Renal cortex interstitium (tissue), 15 donors: ENCODE results near the gene PTPRQ. TPM values are rescaled to one million over a fixed set of nuclear protein-coding genes. Genes with fewer than 3 reads are reported as not detected.

Experiments used
- DNase-seq, 11 donors: peaks; one replicate each; pipeline ENCODE4 v3.0.0-alpha.2; 2013; ENCODE audit warnings: low read depth in 9 of 11, low spot score in 4 of 11; ENCODE audit errors: extremely low read depth in 1 of 11
- long read RNA-seq, 16 experiments: transcript quantifications; one replicate each; lab custom pipeline, GENCODE V29; 2026
- polyA plus RNA-seq, 3 donors: library from polyadenylated mRNA; unstranded; fragments of 120-200 nt; gene quantifications; one replicate each; pipeline ENCODE4 v1.2.1, GENCODE V29; 2013; ENCODE audit not compliant: insufficient read length in 3 of 3

PTPRQ gene, protein sequence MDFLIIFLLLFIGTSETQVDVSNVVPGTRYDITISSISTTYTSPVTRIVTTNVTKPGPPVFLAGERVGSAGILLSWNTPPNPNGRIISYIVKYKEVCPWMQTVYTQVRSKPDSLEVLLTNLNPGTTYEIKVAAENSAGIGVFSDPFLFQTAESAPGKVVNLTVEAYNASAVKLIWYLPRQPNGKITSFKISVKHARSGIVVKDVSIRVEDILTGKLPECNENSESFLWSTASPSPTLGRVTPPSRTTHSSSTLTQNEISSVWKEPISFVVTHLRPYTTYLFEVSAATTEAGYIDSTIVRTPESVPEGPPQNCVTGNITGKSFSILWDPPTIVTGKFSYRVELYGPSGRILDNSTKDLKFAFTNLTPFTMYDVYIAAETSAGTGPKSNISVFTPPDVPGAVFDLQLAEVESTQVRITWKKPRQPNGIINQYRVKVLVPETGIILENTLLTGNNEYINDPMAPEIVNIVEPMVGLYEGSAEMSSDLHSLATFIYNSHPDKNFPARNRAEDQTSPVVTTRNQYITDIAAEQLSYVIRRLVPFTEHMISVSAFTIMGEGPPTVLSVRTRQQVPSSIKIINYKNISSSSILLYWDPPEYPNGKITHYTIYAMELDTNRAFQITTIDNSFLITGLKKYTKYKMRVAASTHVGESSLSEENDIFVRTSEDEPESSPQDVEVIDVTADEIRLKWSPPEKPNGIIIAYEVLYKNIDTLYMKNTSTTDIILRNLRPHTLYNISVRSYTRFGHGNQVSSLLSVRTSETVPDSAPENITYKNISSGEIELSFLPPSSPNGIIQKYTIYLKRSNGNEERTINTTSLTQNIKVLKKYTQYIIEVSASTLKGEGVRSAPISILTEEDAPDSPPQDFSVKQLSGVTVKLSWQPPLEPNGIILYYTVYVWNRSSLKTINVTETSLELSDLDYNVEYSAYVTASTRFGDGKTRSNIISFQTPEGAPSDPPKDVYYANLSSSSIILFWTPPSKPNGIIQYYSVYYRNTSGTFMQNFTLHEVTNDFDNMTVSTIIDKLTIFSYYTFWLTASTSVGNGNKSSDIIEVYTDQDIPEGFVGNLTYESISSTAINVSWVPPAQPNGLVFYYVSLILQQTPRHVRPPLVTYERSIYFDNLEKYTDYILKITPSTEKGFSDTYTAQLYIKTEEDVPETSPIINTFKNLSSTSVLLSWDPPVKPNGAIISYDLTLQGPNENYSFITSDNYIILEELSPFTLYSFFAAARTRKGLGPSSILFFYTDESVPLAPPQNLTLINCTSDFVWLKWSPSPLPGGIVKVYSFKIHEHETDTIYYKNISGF (N-terminal part only)
- 10 to 100 TPM; 18.8 to 28.0 (median 21.3) TPM for polyA plus RNA-seq
- long read RNA-seq, donor 1, result 0 reads
- long read RNA-seq, donor 2, result 0 reads
- long read RNA-seq, donor 3, result 0 reads
- long read RNA-seq, donor 4, partial matches to known transcripts, result 0 of 1 reads
- long read RNA-seq, donor 4, other reads (novel, unspliced or antisense), result 0 of 1 reads
- long read RNA-seq, donor 5, result 0 reads
- long read RNA-seq, donor 6, result 0 reads
- long read RNA-seq, donor 7, result 0 reads
- long read RNA-seq, donor 8, result 0 reads
- long read RNA-seq, donor 9, result 0 reads
- long read RNA-seq, donor 10, result 0 reads
- long read RNA-seq, donor 11, result 0 reads
- long read RNA-seq, donor 12, result 0 reads
- long read RNA-seq, donor 13, result 0 reads
- long read RNA-seq, donor 14, result 0 reads
- long read RNA-seq, donor 15, result 0 reads
- long read RNA-seq, donor 16, partial matches to known transcripts, result 5 of 12 reads
- long read RNA-seq, donor 16, other reads (novel, unspliced or antisense), result 7 of 12 reads

DNA sequence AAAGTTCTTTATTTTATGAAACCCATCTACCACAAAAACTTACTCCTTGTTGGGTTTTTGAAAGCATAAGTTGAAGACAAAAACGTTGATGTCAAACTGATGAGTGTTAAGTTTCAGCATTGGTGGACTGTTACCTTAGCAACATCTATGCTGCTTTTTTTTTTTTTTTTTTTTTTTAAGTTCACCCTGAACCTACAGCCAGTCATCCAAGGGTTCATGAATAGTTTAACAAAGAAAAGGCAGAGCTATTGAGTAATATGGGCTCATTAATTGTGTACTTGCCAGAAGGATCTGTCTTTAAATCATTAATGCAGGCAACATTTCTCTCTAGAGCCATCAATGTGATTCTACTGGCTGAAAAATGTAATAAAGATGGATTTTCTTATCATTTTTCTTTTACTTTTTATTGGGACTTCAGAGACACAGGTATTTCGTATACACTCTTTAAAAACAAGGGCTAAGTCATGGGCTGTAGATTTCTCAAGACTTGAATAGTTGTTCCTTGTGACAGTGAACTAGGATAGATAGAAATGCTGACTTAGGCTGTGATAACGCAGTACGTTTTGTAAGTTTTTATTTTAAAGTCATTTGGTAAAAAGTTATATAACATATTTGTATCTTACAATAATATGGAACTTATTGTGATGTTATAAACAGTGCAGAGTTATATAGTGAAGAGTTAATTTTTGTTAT, at the start of gene PTPRQ:
PTPRQ (plus strand) TSS at position 262 of the 693 bp plus-strand sequence; CDS start at position 373, 111 bp downstream.
- DNase-seq, result no peak

DNA sequence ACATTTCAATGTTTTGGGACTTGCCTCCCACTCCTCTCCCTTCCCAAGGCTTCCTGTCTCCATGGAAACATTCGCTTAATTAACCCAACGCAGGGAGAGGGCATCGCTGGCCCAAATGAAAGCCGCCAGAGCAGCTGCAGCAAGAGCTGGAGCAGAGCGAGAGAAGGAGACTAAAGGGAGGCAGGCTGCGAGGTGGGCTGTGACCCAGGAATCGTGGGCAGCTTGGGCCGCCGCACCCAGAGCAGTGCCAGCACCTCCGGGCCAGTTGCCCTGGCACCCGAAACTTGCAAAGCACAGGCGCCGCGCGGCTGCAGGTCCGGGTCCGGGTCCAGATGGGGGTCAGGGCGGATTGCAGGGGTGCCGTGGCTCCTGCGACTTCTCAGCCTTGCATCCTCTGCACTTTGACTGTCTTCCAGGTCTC, 43.5 kb upstream of the PTPRQ start:
- peak in 9 of 11 donors; percentile 11 to 63 (median 15) for DNase-seq

DNA sequence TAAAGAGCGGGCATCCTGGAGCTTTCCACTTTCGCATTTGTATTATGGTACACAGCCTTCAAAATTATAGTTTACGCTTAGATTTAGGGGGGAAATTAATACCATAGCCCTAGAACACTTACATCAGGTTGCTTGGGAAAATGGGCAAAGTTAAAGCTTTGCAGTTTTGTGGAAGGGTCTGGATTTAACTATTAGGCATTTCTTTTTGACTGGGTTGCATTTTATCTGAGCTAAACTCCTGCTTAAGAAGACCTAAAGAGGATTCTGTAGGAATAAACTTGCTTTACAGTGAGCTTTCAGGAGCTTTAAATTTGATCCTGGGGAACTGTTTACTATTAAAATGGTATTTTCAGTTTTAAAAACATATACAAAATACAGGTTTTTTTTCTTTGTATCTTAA, 42.8 kb upstream of the PTPRQ start:
- no peak for DNase-seq

DNA sequence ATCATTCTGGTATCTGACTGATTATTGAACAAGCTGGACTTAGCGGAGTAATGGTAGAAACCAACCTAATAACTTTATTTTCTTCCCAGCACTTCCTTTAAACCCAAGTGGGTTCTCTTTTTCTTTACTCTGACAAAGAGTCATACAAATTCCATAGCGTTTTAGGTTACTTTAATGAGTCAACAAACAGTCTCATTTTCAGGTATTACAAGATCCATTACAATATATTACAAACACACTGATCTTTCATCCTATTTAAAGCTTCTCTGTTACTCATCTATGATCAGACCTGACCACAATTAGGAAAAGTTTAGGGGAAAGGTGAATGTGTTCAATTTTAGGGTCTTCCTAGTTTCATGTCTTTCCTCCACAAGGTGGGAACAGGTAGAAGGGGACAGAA, 39.4 kb upstream of the PTPRQ start:
- no peak for DNase-seq

DNA sequence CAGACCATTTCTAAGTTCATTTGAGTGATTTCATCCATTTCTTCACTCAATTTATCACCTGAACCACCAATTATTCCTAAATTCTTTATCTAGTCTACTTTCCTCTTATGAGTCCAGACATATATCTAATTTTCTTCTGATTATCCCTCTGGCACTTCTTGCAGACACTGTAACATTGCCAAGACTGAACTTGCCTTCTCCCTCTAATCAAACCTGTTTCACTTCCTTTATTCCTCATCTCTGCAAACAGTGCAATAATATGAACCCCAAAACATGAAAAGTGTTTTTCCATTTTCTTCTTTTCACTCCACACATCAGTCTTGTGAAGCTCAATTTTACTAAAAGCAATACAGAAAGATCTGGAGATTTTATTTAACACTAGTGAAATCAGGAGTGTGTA, 37.8 kb upstream of the PTPRQ start:
- DNase-seq, result no peak

DNA sequence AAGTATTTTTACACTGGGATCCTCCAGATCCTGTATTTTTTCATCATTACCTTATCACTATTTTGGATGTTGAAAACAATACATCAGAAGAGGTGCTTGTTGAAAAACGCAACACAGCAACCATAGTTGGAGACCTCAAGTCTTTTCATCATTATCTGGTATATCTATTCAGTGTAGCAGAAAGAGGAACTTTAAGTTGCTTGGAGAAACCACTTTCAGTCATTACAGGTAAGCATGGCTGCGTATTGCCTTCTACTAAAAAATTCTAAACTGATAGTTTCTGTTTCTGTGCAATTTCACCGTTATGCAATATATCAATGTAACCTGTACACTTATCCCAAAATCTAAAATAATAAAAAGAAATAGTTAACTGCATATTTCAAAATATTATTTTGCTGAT, 32.2 kb upstream of the PTPRQ start:
- DNase-seq, result no peak

DNA sequence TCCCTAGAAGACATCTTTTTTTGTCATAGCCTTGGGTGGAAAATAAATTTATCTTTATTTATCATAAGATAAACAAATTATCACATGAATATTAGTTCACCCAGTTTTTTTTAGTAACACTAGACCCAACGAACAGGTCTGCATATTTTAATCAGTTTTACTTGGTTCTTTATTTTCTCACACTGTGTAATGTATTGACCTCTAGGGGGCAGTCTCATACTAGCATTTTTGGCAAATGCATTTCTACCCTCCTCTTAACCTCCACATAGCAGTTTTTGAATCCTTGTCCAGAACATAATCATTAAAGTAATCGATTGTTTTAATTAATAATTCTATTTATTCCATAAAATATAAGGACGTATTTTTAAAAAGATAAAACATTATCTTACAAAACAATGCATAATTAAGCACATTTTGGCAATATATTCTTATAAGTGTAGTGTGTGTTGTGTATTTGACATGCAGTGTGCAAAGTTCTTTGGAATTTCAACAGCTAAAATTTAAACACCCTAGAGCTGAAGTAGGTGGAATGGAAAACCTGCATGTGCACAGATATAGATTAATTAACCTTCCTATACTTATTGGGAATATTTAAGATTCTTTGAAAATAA, 31.6 kb upstream of the PTPRQ start:
- peak; percentile 15 to 41 (median 30) for DNase-seq

DNA sequence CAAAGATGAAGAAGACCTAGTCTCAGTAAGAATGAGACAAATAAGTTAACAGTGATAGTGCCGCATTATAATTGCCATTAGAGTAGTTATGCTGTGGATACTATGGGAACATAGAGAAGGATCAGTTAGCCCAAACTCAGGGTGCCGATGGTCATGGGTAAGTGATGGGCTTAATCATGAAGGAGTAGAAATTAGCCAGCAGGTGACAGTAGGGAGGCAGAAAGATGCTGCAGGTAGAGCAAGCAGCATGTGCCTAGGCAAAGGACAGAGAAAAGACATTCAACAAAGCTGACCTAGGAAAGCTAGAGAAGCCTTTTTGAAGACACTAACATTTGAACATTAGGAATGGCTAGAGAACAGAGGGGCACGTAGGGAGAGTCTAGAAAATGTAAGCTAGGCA, 30.6 kb upstream of the PTPRQ start:
- DNase-seq, result no peak

DNA sequence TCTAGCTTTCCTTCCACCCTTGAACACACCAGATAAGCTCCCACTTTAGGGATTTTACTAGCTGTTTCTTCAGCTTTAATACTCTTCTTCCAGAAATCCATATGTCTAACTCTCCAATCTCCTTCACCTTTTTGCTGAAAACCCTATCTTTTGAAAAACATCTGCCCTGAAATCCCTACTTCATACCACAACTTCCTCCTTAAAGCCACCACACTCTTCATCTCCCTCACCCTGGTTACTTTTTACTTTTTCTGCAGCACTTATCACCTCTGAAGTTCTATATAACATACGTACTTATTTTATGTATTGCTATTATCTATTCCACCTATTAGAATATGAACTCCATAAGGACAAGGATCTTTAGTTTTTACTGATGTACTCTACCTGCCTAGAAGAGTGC, 28.6 kb upstream of the PTPRQ start:
- DNase-seq, result no peak

DNA sequence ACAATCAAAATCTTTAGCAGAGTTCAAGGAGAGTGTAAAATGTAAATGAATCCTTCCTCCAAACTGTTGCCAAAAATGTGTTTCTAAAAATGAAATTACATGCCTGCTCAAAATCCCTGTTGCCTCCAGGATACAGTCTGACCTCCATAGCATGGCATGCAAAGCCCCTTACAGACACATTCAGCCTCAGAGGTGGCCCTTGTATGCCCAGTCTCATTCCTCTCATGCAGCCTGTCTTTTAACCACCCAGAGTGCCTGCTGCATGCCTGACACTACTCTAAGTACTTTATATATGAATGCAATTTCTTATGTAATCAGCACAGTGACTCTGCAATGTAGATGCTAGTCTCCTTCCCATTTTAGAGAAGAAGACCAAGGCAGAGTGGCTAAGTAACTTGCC, 24.4 kb upstream of the PTPRQ start:
- no peak for DNase-seq

DNA sequence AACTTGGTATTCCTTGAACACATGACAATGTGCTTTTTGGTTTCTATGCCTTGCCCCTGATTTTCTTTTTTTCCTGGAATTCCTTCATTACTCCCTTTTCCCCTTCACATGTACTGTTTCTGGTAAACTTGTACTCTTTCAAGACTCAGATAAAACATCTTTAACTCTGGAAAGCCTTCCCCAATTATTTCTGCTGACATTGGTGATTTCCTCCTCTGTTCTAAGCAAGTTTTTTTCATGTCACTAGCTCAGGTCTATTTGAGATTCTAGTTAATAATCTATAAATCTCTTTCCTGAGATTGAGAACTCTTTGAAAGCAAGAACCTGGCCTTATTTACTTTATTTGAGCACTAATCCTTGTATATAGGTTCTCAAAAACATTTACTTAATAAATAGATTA, 24.0 kb upstream of the PTPRQ start:
- no peak for DNase-seq

DNA sequence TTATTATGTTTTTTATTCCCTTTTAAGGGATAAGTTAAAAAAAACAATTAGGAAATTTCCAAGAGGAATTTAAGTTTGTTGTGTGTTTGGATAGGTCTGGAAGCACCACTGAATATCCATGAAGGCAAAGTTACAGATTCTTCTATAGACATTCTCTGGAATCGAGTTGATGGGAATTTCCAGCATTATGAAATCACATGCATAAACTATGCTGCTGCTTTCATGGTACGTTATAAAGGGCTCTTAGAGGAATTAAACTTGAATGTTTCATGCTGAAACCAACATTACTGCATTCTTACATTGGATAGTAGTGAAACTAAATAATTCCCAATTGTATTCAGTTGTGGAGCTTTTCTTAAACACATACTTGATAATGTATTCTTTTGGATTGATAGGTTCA, 21.5 kb upstream of the PTPRQ start:
- DNase-seq, result no peak

DNA sequence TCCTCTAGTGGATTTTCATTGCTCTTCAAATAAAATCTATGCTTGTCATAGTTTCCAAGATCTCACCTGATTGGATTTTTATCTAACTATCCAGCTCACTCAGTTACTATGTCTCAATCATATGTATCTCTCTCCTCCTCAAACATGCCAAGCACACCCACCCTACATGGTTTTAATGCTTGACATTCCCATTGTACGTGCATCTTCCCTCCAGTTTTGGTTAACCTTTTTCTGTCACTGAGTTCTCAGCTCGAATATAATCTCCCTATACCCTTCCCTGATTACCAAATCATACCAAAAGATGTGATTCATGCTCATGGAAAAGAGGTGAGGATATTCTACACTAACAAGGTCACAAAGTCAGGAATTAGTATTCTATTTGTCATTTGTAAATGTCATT, 12.0 kb upstream of the PTPRQ start:
- DNase-seq, result no peak

DNA sequence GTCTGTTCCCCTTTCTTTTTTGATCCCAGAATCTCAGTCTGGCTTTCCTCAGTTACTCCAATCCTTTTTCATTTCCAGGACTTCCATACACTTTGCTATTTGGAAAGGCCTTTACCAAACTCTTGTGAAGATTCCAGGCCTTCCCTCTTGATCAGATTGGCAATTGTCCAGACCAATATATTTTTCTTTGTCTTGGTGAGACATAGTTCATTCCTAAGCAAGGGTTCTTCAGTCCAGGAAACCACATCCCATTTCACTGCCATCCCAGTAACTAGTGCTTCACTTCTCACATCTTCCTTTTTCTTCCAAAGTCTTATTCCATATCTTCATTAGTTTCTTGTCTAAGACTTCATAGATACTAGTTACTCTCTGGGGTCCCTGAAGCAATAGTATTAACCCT, 2.1 kb upstream of the PTPRQ start:
- DNase-seq, result no peak

DNA sequence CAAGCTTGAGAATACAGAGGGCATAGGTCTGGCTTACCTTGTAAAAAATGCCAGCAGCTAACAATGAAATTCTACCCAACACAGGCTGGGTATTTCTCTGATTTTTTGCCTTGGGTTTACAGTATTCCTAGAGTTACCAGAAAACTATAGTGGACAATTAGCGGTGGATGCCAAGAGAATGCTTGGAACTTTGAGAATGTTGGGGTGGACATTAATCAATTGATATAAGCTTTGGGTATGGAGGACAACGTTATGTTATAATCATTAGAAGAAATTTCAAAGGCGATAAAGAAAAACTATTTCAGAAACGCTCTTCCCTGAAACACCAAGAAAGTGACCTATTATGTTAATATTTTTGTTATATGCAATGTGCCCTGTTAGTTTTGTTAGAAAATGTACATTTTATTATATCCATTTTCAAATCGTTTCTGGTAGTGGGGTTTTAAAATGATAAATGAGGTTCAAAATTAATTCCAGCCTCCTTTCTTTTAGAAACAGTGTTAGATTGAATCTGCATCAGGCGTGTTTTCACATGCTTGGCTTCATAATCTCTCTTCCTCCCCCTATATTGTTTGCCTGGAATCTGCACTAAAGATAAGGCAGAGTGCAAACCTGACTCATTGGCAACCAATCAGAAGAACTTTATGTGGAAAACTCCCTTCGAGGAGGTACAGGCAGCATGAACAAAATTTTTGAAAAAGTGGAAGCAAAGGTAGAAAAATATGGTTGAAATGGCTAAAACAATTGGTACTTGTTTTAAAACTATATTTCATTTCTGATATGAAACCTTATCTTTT, 1.4 kb upstream of the PTPRQ start:
- DNase-seq, result no peak

DNA sequence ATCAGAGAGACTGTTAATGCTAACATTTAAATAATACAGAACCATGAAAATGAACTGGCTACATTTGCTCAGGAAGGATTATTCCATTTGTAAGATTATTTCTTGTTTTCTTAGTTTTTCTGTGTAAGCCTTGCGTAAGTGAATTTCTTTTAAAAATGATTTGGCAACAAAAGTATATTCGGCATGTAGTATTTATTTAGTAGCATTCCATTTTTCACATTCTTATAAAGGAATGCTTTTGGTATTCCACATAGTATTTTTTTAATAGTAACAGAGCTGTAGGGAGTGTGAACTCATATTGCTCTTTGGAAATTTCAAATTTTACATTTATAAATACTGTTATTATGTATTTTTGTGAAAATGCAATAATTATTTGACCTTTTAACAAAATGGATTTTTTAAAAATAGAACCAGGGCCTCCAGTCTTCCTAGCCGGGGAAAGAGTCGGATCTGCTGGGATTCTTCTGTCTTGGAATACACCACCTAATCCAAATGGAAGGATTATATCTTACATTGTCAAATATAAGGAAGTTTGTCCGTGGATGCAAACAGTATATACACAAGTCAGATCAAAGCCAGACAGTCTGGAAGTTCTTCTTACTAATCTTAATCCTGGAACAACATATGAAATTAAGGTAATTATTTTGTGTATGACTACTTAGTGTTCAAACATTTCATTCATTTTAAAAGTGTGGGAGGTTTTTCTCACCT, 1.2 kb downstream of the PTPRQ start:
- no peak for DNase-seq
